Liver (tissue), 9 donors: ENCODE data around the gene EMX1. TPM values are rescaled to one million over a fixed set of nuclear protein-coding genes. Genes with fewer than 3 reads are reported as not detected.

Source experiments
- DNase-seq: peaks from one replicate; pipeline ENCODE4 v3.0.0-alpha.2; 2017; ENCODE audit warnings: low spot score
- H3K27ac ChIP-seq, 2 donors: one replicate each; pipeline ENCODE4 v1.7.0; 2013; ENCODE audit warnings: inconsistent platforms in 2 of 2, low read length in 2 of 2, control low read depth in 1 of 2, low read depth in 1 of 2, mild to moderate bottlenecking in 1 of 2
- H3K27me3 ChIP-seq, 4 donors: one replicate each; pipeline versions ENCODE4 v1.6.1 to v1.7.0; 2013; ENCODE audit warnings: low read length in 3 of 4, inconsistent platforms in 1 of 4, mild to moderate bottlenecking in 1 of 4, moderate library complexity in 1 of 4; ENCODE audit not compliant: control insufficient read depth in 4 of 4, insufficient read depth in 4 of 4
- H3K36me3 ChIP-seq, 4 donors: one replicate each; pipeline versions ENCODE4 v1.6.1 to v1.7.0; 2013; ENCODE audit warnings: low read length in 3 of 4, mild to moderate bottlenecking in 3 of 4, low read depth in 1 of 4, moderate library complexity in 1 of 4; ENCODE audit not compliant: control insufficient read depth in 4 of 4, insufficient read depth in 3 of 4
- H3K4me1 ChIP-seq, 4 donors: one replicate each; pipeline versions ENCODE4 v1.6.1 to v1.7.0; 2013; ENCODE audit warnings: low read length in 3 of 4, mild to moderate bottlenecking in 3 of 4, moderate library complexity in 1 of 4; ENCODE audit not compliant: control insufficient read depth in 4 of 4, insufficient read depth in 4 of 4
- H3K4me3 ChIP-seq, 3 donors: one replicate each; pipeline versions ENCODE4 v1.6.1 to v1.7.0; 2013; ENCODE audit warnings: low read length in 3 of 3, control low read depth in 1 of 3, low read depth in 1 of 3, mild to moderate bottlenecking in 1 of 3
- H3K9ac ChIP-seq, 2 donors: one replicate each; pipeline ENCODE4 v1.7.0; 2013; ENCODE audit warnings: low read length in 2 of 2, mild to moderate bottlenecking in 2 of 2, moderate library complexity in 2 of 2, control low read depth in 1 of 2, low read depth in 1 of 2
- H3K9me3 ChIP-seq, 4 donors: one replicate each; pipeline versions ENCODE4 v1.6.1 to v1.7.0; 2013; ENCODE audit warnings: low read length in 3 of 4; ENCODE audit not compliant: control insufficient read depth in 4 of 4
- ATF3 ChIP-seq: IDR thresholded peaks from 2 replicates; pipeline ENCODE4 v1.6.1; 2016; ENCODE audit warnings: antibody characterized with exemption
- CTCF ChIP-seq: fragments of 150-350 bp; IDR thresholded peaks from 2 replicates; pipeline ENCODE4 v1.5.1; 2017; ENCODE audit warnings: improper control_type of control experiment, low read depth, low read length; ENCODE audit not compliant: missing input control
- EGR1 ChIP-seq, 2 donors: IDR thresholded peaks; 2 replicates each; pipeline ENCODE4 v1.6.1; 2016 to 2018; ENCODE audit warnings: antibody characterized with exemption in 2 of 2, low read depth in 2 of 2
- FOXA1 ChIP-seq: IDR thresholded peaks from 2 replicates; pipeline ENCODE4 v1.6.1; 2016; ENCODE audit warnings: antibody characterized with exemption
- FOXA2 ChIP-seq: IDR thresholded peaks from 2 replicates; pipeline ENCODE4 v1.6.1; 2016; ENCODE audit warnings: antibody characterized with exemption
- GABPA ChIP-seq, 2 donors: IDR thresholded peaks in 1 of 2; conservative IDR thresholded peaks in 1 of 2; 2 replicates each; pipeline ENCODE4 v1.6.1; 2016; ENCODE audit warnings: antibody characterized with exemption in 2 of 2, mild to moderate bottlenecking in 1 of 2, moderate library complexity in 1 of 2
- HNF4A ChIP-seq, 2 donors: conservative IDR thresholded peaks; 2 replicates each; pipeline ENCODE4 v1.6.1; 2016; ENCODE audit warnings: antibody characterized with exemption in 2 of 2, mild to moderate bottlenecking in 2 of 2
- HNF4G ChIP-seq: IDR thresholded peaks from 2 replicates; pipeline ENCODE4 v1.6.1; 2016; ENCODE audit warnings: antibody characterized with exemption
- JUND ChIP-seq, 2 donors: IDR thresholded peaks; 2 replicates each; pipeline ENCODE4 v1.6.1; 2016; ENCODE audit warnings: antibody characterized with exemption in 2 of 2
- MAX ChIP-seq: IDR thresholded peaks from 2 replicates; pipeline ENCODE4 v1.6.1; 2016; ENCODE audit warnings: antibody characterized with exemption
- NR2F2 ChIP-seq: IDR thresholded peaks from 2 replicates; pipeline ENCODE4 v1.6.1; 2016; ENCODE audit warnings: antibody characterized with exemption
- RAD21 ChIP-seq, 2 donors: IDR thresholded peaks; 2 replicates each; pipeline ENCODE4 v1.6.1; 2016; ENCODE audit warnings: antibody characterized with exemption in 2 of 2, mild to moderate bottlenecking in 2 of 2
- REST ChIP-seq: IDR thresholded peaks from 2 replicates; pipeline ENCODE4 v1.6.1; 2016; ENCODE audit warnings: antibody characterized with exemption, mild to moderate bottlenecking
- RXRA ChIP-seq, 2 donors: IDR thresholded peaks; 2 replicates each; pipeline ENCODE4 v1.6.1; 2017 to 2018; ENCODE audit warnings: antibody characterized with exemption in 2 of 2, mild to moderate bottlenecking in 1 of 2
- SP1 ChIP-seq: IDR thresholded peaks from 2 replicates; pipeline ENCODE4 v1.6.1; 2018; ENCODE audit warnings: antibody characterized with exemption, mild to moderate bottlenecking
- TAF1 ChIP-seq: conservative IDR thresholded peaks from 2 replicates; pipeline ENCODE4 v1.6.1; 2016; ENCODE audit warnings: antibody characterized with exemption, mild to moderate bottlenecking
- YY1 ChIP-seq: IDR thresholded peaks from 2 replicates; pipeline ENCODE4 v1.6.1; 2016; ENCODE audit warnings: antibody characterized with exemption, mild to moderate bottlenecking
- ZBTB33 ChIP-seq: IDR thresholded peaks from 2 replicates; pipeline ENCODE4 v1.6.1; 2016; ENCODE audit warnings: antibody characterized with exemption
- WGBS: extraction: QIAGEN DNeasy Blood & Tissue Kit; methylation state at CpG from one replicate; pipeline ENCODE4 v1.1.7; 2013; 5-methylcytosine and 5-hydroxymethylcytosine counted together
- polyA plus RNA-seq, 2 donors: library from polyadenylated mRNA; stranded (reverse) in 1 of 2; unstranded in 1 of 2; fragments of 200-250 nt in 1 of 2; fragments of >200 nt in 1 of 2; fragmentation: Nextera tagmentation in 1 of 2; extraction: Ambion mirVana in 1 of 2; gene quantifications; one replicate each; pipeline versions ENCODE4 v1.2.1 to v1.2.3, GENCODE V29; 2013 to 2015
- total RNA-seq, 2 donors: library from RNA; depleted of rRNA; stranded (reverse); fragments of >200 nt; gene quantifications; one replicate each; pipeline ENCODE4 v1.2.3, GENCODE V29; 2014
- donor health status: healthy.
- donor health status: healthy.
- donor health status: healthy.
- donor health status: healthy.
- donor health status: healthy.

The EMX1 gene
- total and polyA plus RNA-seq, 4 donors = 0.06 to 0.18 (median 0.08) TPM; not detected in 1

- TF ChIP-seq CTCF = no peak
- no peak for TF ChIP-seq EGR1 (IDR thresholded peaks at IDR 0.05; ENCODE audit: low read depth in 2 of 2)
- no peak for TF ChIP-seq YY1
- TF ChIP-seq NR2F2 = no peak
- TF ChIP-seq MAX = no peak
- TF ChIP-seq JUND (IDR thresholded peaks at IDR 0.05) = no peak
- TF ChIP-seq RXRA (IDR thresholded peaks at IDR 0.05) = no peak
- no peak for TF ChIP-seq HNF4G
These were observed 21.1 kb downstream of the EMX1 start (continued) for GRCh38 chr2:72938455-72938854.

- H3K4me3 ChIP-seq = no peak overlapping the region
- no peak for DNase-seq
- TF ChIP-seq SP1 (no peak), FOXA2 (no peak), MAX (no peak), RAD21 (IDR thresholded peaks at IDR 0.05) (no peak), FOXA1 (no peak), RXRA (IDR thresholded peaks at IDR 0.05) (no peak), REST (no peak), YY1 (no peak), CTCF (no peak), ATF3 (no peak), JUND (IDR thresholded peaks at IDR 0.05) (no peak), HNF4G (no peak), HNF4A (conservative IDR thresholded peaks at IDR 0.05) (no peak), TAF1 (no peak), NR2F2 (no peak), GABPA (IDR thresholded peaks at IDR 0.05 in 1 of 2, conservative IDR thresholded peaks at IDR 0.05 in 1 of 2) (no peak), ZBTB33 (no peak), EGR1 (IDR thresholded peaks at IDR 0.05; ENCODE audit: low read depth in 2 of 2) (no peak)
- H3K9ac ChIP-seq = no peak overlapping the region
- no peaks in the 10 kb centered on the region for H3K27me3 ChIP-seq
- H3K27ac ChIP-seq = no peak overlapping the region
- 89% methylated on average over 6 of the region's 6 CpGs for WGBS
- peaks cover 0 to 25% (median 5%) of the 10 kb centered on the region in 4 donors for H3K36me3 ChIP-seq
- H3K4me1 ChIP-seq = no peaks in the 10 kb centered on the region
- no peaks in the 10 kb centered on the region for H3K9me3 ChIP-seq
These were observed 23.0 kb downstream of the EMX1 start for GRCh38 chr2:72940361-72940760.
